HG03342 (cell line): Measurements from ENCODE around the gene XKRX.

Experiments
- ATAC-seq: cut with Tn5 transposase; IDR thresholded peaks from one replicate; pipeline ENCODE4 v1.9.1; 2021; ENCODE audit warnings: mild to moderate bottlenecking, moderate library complexity; ENCODE audit not compliant: unreplicated experiment

Gene XKRX

DNA sequence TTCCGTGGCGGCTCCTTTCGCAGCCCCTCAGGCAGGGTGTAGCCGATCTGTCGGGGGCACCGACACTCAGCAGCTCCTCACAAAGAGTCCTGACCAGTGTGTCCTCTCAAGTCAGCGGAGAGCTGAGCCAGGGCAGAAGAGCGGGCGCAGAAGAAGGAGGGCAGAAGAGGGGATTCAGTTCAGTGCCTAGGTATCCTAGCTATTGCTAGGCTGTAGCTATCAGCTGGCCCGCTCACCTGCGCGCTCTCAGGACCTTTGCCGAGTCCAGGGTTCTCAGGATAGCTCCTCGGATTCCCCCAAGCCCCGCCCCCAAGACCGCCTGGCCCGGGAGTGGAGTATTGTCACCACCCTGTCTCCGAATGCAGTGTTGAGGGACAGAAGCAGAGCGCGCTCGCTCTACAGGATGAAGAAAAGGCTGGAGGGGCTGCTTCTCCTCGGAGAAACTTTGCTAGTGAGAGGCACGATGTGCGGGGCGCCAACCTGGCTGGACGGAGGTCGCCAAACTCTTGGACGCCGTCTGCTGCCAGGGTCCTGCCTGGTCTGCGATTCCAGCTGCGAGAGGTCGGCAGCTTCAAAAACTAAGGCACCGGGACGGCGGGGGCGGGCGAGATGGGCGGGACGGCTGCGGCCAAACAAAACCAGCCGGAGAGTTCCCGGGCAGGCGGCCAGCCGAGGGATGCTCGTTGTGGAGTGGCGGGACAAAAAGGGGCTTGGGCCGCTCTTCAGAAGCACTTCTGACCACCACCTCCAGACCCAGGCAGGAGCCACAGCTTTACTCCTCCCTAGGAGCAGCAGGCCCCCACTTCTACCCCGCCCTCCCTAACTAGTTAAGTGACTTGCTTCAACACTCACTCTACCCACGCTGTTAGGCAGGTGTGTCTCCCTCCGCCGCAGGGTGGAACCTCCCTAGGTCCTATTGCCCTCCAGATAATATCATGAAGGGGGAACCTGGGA is at the start of gene XKRX:
Gene XKRX (minus strand): TSS at position 258 of the 954 bp plus-strand sequence. CDS start 613 bp downstream, outside the sequence.
- ATAC-seq = peak; percentile 64

DNA sequence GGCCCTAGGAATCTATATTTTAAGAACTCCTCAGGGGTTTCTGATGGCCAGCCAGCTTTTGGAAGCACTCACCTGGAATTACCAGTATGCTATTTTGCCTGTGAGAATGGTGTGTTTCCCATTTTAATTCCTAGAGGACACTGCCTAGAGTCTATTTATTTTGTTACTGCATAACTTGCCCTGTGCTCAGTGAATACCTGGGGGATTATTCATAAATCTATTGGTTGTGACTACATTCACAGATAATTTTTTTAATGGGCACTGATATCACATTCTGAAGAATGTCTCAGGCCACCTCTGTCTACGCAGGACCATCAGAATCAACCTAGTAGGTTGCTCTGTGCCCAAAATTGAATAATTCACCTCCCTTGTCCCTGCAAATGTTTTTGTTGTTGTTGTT is 47.5 kb upstream of the XKRX start:
- ATAC-seq = no peak

DNA sequence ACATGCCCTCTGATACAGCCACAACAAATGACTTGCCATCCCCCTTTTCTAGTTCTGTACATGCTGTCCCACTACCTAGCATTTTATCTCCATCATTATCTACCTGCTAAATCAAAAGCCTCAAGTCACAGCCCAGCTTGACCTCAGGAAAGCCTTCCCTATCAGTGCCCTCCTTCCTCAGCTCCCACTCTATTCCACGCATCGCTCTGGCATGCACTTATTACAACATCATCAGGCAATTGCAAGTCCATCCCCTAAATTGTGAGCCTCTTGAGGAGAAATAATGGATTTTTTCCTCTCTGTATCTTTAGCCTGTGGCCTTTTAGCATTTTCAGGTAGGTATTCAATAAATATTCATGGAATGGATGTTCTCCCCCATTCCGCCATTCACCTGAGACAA is 46.5 kb upstream of the XKRX start:
- ATAC-seq = no peak

DNA sequence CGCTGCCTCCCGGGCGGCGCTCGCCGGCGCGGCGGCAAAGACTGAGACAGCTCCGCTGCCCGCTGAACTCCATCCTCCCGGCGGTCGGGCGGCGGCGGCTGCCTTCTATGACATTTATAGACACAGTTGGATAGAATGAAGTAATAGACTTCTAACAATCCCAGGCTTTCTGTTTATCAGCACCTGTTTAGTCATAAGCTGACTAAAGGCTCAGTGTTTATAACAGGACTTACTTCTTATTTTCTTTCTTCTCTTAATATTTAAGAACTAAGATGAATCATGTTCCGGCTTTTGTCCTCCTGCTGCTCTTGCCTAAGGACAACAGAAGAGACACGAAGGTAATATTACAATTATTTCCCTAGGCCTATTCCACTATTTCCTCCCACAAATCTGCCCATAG is 44.7 kb upstream of the XKRX start:
- ATAC-seq = no peak

DNA sequence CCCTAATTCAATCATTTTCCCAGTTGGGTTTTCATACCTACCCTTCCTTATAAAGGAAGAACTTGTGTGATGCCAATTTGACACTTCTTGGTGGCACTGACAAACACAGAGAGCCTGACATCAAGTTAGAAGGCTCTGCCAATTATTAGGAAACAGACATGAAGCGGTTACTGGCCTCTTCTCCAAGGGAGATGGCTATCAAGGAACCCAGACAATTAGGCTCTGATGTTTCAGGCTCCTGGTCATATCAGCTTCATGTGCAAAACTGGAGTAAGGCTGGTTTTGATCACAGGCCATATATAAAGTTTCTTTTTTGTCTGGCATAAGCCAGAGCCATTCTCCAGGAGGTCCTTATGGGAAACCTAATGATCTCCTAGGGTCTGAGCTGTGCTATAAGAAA is 41.2 kb upstream of the XKRX start:
- no peak for ATAC-seq

DNA sequence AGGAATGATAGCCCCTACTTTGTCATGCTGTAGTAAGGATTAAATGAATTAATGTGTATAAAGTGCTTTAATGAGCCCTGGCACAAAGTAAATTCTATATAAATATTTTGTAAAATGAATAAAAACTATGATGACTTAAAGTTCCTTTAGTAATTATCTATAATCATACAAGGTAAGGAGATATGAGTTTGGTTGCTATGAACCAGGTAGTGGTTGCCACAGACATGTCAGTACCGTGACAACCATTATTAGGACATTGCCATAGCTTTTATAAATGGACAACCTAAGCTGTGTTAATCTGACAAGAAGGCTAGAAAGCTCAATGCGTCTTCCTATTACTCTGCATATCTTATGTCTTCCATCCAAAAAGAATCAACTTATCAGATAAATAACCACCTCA is 40.7 kb upstream of the XKRX start, which contains the start of gene ARL13A:
Gene ARL13A (plus strand): TSS at position 301 of the 400 bp plus-strand sequence. CDS start 3,982 bp downstream, outside the sequence.
- no peak for ATAC-seq

DNA sequence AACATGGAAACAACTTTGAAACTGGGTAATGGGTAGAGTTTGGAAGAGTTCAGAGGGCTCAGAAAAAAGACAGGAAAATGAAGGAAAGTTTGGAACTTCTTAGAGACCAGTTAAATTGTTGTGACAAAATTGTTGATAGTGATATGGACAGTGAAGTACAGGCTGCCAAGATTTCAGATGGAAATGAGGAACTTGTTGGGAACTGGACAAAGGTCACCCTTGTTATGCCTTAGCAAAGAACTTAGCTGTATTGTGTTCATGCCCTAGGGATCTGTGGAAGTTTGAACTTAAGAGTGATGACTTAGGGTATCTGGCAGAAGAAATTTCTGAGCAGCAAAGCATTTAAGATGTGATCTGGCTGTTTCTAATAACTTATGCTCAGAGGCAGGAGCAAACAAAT is 35.6 kb upstream of the XKRX start:
- no peak for ATAC-seq

DNA sequence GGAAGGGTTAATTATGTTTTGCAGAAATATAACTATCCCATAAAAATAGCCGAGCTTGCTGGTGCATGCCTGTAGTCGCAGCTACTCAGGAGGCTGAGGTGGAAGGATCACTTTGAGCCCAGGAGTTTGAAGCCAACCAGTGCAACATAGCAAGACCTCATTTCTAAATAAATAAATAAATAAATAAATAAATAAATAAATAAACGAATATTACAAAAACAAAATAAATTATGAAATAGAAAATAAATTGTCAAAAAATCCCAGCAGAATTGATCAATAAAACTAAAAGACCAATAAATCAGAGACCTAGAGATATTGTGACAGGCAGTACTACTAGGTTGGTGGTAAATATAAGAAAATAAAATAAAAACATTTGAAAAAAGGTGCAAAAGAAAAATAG is 34.1 kb upstream of the XKRX start:
- ATAC-seq = no peak

DNA sequence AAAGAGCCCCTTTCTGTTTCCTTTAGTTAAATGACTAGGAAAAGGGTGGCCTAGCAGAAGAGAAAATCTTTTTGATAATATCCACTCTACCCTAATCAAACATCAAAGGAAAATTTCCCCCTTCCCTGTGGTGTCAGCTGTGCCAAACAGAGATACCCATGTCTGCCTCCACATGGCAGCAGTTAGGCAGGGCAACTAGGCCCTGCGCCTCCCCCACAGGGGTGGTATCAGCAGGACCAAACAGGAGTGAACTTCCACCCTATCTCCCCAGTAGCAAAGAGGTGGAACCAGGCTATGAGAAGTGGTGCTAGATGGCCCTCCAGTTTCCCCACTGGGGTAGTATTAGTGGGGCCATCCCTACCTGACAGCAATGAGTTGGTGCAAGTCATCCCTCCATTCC is 19.8 kb upstream of the XKRX start:
- ATAC-seq = no peak

DNA sequence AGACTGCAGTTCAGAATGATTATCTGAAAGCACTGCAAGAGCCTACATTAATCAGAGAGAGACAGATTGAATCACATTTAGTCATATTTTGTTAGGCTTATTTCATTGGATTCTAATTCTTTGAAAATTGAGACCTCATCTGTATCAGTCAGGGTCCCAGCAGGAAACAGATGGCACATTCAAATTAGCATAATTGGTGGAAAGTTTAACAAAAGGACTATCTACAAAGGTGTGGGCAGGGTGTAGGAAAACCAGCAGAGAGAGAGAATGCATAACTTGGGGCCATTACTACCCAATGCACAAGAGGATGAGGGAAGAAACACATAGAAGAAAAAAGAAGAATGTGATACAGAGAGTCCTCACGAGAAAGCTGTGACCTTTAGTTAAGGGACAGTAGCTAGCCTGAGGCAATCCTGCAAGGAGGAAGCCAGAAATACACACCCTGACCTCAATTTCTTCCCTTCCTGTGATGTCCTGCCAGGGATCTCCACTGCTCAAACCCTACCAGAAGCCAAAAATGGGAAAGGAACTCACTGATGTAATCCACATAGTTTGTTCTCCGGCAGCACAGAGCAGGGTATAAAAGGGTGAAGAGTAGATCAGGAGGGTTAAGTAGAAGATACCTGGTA is 17.7 kb upstream of the XKRX start:
- ATAC-seq = no peak

DNA sequence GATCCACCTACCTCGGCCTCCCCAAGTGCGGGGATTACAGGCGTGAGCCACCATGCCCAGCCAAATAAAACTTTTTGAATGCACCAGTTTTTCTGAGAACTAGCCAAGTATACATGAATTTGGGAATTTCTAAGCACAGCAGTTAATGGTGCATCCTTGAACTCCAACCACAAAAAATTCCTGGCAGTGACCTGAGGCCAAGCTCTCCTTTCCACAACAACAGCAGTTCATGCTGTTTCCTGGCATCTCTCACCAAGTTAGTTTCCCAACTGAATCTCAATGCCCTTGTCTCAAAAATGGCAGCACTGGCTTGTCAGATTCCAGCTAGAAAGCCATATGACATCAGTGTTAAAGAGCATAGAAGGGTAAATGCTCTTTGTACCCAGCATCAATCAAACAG is 15.9 kb upstream of the XKRX start:
- no peak for ATAC-seq

DNA sequence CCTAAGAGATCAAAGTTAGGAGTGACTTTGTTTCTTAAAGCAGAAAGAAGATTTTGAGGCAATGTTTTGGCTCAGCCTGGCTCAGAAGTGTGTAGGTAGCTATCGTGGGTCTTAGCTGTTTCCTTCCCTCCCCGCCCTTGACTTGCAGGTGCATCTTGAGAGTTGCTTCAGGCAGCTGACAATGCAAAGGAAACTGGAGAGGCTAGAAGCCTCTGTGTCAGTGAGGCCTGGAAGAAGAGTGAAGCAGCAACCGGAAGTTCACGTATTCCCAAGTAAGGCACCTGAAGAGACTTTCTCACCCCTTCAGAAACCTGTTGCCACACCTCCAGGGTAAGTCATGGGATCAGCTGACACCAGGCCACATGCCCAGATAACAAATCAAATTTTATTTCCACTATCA is 10.6 kb upstream of the XKRX start:
- no peak for ATAC-seq

DNA sequence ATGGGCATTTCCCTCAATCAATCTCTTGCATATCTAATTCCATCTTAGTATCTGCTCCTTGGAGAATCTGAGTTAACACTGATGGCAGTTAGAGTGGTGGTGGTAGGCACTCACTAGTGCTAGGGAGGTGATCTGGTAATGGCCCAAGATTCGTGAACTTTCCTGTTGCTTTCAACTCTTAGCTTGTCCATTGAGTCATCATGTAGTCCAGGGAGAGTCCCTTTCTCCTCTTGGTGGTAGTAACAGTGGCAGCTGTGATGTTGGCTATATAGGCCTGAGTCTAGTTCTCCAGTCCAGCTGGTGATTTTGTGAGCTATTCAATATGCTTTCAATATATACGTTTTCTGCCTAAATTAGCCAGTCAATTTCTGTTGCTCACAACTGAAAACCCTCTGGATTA is 7.0 kb upstream of the XKRX start:
- ATAC-seq = no peak

DNA sequence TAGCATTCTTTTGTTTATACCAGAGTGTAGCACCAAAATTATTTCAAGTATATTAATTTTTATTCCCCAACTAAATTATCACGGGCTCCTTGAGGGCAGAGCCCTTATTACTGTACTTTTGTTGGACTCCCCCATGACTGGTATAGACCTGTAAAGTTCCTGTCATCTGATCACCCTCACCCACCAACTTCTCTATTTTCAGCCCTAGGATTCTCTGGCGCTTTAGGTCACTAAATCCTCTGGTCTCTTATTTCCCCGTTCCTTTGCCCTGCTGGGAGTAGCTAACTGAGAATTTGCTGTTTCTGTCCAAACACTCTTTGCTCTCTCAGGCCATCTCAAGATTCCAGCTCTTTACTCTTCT is 3.2 kb upstream of the XKRX start:
- peak; percentile 12 for ATAC-seq

DNA sequence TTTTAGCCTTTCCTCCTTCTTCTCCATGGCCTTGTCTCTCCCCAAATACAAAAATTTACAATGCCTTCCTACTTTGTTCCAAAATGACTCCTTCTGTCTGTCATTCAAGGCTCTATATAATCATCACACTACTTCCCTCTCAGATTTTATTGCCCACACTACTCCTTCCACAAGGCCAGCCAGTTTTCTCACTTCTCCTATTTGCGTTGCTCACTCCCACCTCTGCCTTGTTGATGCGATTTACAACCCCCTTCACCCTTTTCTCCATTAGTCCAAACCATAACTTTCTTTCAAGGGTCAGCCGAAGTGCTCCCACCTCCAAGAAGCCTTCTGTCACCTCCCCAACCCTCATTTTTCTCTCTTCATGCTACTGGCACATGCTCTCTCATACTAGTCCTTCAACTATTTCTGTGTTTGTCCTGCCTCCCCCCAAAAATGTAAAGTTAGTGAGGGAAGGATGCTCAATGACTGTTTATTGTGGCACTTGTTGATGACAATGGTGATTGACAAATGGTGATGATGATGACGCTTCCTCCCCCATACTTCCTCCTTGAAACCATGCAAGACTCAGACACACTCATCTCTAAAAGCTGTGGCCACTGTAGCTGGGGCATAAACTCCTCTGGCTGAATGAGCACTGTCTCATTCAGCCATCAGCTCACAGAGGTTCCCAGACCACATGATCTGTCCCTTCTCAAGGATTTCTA is 2.7 kb upstream of the XKRX start:
- ATAC-seq = peak; percentile 71

DNA sequence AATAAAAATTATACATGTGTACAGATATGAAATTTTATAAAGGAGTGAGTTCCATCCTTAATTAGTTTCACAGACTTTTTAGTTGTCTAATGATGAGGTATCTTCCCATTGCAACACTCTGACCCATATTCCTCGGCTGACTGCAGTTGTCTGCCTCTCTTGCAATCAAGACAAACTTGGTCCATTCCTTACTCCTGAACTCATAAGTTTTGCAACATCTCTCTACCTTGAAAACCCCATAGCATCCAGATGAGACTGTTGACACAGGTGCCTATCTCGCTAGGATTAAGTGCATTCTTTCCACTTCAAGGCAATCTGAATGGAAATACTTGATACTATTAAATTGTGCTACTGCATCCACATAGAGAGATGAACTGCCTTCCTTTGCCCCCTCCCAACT is 2.3 kb downstream of the XKRX start:
- ATAC-seq = no peak

DNA sequence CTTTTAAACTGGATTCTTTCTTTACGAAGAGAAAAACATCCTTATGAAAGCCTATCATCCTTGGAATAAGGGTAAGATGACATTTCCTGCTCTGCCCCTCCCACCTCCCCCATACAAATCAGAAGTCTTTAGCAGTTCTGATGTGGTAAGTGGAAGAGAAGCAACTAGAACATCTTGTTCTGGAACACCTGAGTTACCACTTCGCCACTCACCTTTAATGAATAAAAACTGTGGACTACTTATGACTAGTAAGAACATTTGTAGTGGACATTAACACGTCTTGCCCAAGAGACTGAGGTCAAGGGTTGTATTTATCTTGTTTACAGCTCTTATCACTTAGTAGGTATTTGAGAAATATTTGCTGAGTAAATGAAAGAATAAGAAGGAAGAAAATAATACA is 4.3 kb downstream of the XKRX start:
- no peak for ATAC-seq

DNA sequence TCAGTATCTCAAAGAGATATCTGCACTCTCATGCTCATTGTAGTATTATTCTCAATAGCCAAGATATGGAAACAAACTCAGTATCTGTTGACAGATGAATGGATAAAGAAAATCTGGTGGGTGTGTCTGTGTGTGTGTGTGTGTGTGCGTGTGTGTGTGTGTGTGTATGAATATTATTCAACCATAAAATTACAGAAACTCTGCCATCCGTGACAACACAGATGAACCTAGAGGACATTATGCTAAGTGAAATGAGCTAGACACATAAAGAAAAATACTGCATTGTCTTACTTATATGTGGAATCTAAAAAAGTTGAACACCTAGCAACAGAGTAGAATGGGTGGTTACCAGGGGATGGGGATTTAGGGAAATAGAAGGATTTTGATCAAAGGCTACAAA is 13.2 kb downstream of the XKRX start:
- no peak for ATAC-seq

DNA sequence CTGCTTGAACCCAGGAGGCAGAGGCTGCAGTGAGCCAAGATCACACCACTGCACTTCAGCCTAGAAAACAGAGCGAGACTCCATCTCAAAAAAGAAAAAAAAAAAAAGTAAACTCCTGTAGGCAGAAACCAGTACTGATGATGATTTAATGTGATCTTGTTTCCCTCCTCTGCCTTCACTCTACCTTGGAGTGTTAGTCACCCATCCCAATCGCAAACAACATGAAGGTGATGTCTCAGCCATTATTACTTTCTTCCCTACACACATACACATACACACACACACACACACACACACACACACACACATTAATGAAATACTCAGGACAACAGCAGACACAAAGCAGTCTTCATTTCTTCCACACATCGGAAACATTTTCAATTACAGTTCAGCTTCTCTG is 15.6 kb downstream of the XKRX start:
- ATAC-seq = no peak

DNA sequence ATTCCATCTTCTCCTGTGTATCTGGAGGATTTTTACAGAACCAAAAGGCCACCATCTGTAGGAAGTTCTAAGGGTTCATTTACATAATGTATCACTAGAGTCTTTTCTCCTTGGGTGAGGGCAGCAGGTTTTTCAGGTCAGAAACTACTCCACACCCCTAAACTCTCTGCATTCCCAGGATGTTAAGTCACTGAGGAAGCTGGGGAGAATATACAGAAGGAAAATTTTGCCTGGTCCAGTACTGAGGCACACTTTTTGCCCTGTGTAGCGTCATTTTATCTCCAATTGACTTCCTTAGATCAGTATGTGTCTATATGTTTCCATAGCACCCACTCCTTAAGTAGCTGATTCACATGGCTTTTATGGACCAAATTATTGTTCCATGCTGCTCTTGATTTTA is 17.0 kb downstream of the XKRX start:
- no peak for ATAC-seq

DNA sequence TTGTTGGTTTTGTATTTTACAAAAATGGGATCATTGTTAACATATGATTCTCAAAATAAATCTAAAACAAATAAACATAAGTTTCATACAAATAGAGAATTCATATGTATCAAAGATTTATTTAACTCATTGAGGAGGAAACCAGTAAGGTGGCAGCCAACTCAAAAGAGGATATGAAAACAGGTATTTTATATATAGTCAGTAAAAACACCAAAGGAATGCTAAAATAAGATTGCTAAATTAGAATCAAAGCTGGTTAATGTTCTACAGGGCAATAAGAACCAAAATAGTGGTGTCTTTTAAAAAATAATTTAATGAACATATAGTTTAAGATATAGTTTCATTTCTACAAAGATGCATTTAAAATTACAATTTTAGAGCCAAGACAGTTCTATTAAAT is 23.1 kb downstream of the XKRX start:
- no peak for ATAC-seq

DNA sequence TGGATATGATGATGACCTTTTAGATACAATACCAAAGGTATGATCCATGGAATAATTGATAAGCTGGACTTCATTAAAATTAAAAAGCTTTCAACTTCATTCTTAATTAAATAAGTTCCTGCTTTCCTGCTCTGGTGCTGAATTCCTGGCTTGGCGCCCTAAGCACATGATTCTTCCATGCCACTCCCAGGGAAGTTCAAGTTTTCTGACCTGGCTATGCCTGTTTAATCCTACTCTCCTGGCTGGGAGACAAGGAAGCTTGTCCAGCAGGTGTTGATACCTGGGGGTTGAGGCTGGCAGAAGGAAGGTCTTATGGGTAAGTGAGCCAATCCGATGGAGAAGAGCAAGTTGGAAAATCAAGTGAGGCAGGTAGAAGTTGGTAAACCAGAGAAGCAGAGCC is 24.3 kb downstream of the XKRX start:
- ATAC-seq = no peak
